HEK293T (cell line): Measurements from ENCODE around the gene BLVRB.

Experiments used
- BHLHE40 ChIP-seq: fragments of 450-650 bp; IDR thresholded peaks from 2 replicates; pipeline ENCODE4 v1.6.1; 2016; ENCODE audit warnings: mild to moderate bottlenecking, moderate library complexity, borderline replicate concordance
- ELF4 ChIP-seq: fragments of 450-650 bp; IDR thresholded peaks from 2 replicates; pipeline ENCODE4 v1.6.1; 2017; ENCODE audit warnings: antibody characterized with exemption
- LEF1 ChIP-seq: fragments of 450-650 bp; IDR thresholded peaks from 2 replicates; pipeline ENCODE4 v1.6.1; 2017; ENCODE audit warnings: mild to moderate bottlenecking, borderline replicate concordance
- SP1 ChIP-seq: fragments of 450-650 bp; IDR thresholded peaks from 2 replicates; pipeline ENCODE4 v1.6.1; 2017

DNA sequence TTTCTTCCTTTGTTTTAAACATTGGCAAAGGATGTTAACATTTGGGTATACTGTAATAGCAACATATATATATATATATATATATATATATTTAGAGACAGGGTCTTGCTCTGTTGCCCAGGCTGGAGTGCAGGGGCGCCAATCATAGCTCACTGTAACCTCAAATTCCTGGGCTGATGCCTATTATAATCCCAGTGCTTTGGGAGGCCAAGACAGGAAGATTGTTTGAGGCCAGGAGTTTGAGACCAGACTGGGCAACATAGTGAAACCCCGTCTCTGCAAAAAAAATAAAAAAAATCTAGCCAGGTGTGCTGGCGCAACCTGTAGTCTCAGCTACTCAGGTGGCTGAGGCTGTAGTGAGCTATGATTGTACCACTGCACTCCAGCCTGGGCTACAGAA is 5.4 kb downstream of the BLVRB start:
- TF ChIP-seq BHLHE40 (no peak), SP1 (no peak), LEF1 (no peak), ELF4 (no peak)
